GM19238 (cell line): ENCODE data around the gene KCNIP2.

Source experiments
- DNase-seq: peaks from one replicate; pipeline ENCODE4 v3.0.0; 2011; ENCODE audit warnings: low spot score; ENCODE audit not compliant: insufficient read length

Gene KCNIP2

DNA sequence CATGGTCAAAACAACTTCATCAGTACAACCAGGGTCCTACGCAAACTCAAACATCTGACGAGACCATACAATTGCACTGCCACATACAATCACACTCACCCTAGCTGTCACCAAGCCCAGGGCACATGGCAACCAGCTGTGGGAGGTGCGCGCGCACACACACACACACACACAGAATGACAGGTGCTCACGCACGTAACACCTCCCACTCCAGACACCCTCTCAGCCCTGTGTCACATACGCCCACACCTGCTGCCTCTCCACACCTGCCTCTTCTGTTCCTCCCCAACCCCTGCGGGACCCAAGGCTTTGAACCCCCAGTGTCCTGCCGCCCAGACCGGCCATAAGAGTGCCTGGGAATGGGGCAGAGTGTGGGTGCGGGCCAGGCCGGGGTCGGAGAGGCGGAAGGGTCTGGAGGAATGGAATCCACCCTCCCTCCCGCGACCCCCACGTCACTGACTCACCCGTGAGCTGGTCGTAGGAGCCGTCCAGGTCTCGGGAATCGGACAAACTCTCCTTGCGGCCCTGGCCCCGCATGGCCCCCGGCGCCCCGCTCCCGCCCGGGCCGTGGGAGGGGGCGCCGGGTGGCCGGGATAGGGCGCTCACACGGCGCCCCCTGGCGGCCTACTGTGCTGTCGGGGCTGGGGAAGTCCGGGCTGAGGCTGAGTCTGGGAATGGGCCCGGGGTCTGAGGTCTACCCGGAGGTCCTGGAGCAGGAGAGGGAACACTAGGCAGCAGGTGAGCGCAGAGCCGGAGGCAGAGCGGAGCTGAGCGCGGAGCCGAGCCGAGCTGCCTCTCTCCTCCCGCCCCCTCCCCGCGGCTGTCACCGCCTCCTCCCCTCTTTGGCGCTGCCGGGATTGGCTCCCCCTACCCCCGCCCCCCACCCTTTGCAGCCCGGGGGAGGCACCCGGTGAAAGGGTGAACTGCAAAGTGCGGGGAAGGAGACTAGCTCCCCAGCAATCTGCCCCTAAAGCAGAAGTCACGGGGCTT lies at the start of gene KCNIP2:
KCNIP2 (minus strand) TSS at position 769 of the 990 bp plus-strand sequence; CDS start at position 537, 232 bp downstream.
- peak; percentile 57 for DNase-seq

DNA sequence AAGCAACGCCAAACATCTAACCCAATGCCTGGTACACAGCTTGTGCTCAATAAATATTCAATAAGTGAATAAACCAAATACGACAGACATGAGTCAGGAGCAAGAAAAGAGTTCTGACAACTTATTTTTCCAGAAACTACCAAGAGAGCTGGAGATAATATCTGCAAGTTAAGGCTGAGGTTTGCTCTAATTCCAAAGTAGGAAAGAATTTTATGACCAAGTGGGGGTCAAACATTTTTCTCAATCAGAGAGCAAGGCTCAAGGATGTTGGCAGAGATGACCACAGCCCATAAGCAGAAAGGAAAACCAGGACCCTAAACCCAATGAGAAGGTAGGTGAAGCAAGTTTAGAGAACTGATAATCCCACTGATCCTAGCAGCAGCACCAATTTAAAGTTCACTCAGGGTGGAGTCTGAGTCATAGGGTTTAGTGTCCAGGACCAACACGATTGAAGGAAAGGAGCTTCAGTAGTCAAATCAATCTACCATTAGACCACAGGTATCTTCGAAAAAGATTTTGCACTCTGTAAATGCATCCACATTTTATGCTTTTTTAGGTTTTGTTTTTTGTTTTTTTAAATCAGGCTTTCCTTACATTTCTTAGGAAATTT lies 49.3 kb upstream of the KCNIP2 start:
- DNase-seq, result no peak

DNA sequence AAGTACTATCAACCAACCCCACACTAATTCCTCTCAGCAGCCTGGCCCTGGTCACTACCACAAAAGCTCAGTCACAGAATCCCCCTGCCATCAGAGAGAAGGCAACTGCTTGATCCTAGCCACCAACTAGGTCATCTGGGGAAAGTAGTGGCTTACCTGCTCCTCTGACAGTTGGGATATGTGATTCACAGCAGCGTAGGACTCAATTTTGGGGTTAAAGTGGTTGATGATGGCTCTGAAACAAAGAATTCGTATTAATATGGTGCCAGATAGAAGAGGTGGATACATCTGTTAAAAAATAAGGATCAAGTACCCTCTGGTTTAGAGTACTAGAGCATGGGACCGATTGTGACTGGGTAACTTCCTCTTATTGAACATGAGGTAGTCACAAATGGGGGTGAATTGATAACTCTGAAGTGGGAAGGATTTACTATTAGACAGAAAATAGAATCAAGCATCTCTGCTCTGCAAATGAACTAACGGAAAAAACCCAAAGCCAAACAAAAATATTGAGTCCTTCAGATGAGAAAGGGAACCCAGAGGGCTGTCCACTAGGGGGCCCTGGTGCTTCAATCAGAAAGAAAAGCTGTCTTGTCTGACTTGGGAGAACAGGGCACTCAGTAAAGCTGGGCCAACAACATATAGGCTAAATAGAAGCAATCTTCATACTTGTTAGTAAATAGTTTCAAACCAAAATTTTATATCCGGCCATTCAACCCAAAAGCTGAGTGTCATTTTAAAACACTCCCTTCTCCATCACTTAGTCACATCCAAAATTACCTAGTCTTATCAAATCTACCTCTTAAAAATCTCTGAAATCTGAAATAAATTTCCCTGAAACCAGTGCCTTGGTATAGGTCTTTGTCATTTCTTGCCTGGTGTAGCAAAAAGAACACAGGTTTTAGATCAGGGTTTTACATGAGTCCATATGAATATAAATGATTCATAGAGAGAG lies 45.9 kb upstream of the KCNIP2 start:
- peak; percentile 53 for DNase-seq

DNA sequence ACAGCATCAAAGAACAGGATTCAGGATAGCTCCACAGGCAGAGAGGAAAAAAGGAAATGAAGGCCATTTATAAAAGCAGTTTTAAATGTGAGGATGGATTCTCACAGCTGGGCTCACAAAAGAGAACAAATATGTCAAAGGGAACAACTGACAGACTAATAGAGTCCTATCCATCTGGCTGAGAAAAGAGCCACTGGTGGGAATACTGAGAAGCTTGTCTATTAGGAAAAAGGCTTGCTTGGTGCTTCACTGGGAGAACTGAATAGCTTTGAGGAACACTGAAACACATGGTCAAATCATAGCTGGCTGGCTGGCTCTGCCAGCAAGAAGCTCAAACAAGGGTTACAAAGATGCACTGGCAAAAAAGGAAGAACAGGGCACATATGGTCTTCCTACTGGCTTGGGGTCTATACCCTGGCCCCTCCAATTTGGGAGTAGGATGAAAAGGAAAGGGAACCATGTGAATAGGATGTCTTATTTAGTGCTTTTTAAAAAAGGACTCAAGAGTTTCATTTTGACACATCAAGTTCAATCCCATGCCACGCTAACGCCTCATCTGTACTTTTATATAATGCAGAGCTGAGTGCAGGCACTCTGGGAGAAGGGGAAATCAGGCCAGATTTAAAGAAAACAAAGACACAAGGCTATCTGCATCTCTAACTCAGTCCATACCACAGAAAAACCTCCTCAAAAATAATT lies 44.8 kb upstream of the KCNIP2 start:
- DNase-seq, result no peak

DNA sequence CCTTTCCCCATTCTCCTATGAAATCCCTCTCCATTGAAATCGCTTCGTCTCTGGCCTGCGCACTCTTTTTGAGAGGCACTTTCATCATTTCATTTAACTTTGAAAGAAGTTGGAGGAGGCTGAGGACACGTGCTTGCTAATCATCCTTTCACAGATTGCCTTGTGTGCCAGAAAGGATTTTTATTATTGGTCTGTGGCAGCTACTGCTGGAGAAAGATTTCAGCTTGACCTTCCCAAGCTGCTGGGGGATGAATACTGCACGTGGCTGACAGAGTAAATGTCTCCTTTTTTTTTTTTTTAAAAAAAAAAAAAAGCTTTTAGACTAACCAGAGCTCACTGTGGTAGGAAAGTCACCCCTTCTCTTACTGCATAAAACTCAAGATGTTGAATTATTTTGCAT lies 44.2 kb upstream of the KCNIP2 start:
- no peak for DNase-seq

DNA sequence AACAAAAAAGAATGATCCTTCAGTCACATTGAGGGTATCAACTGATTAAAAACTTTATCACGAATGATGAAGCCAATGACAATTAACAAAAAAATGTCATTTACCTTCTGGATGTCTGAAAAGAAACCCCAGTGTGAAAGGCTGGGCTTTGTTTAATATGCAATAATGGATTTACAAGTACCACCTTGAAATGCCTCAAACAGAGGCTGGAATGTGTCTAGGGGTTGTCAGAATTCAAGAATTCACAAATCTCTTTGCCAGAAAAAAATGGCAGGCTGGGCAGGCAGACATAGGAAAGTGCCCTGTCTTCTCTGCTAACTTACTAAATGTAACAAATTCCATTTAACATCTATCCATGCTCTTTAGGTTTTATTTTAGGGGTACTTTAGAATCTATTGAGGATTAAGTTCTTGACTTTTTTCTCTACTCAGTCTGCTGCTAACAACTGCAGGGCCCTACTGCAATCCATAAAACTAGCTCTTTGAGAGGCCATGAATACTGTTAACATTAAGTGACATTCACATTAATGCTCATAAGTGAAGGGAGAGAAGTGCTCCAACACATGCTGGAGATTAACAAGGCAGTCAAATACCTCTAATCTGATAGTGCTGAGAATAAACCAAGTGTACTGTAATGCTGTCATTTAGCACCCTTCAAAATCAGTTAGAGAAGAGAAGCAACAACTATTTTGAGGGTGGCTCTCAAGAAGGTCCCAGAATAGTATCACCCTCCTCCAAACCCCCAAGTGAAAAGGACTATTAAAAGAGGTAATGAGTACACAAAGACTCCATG lies 43.1 kb upstream of the KCNIP2 start:
- DNase-seq, result no peak

DNA sequence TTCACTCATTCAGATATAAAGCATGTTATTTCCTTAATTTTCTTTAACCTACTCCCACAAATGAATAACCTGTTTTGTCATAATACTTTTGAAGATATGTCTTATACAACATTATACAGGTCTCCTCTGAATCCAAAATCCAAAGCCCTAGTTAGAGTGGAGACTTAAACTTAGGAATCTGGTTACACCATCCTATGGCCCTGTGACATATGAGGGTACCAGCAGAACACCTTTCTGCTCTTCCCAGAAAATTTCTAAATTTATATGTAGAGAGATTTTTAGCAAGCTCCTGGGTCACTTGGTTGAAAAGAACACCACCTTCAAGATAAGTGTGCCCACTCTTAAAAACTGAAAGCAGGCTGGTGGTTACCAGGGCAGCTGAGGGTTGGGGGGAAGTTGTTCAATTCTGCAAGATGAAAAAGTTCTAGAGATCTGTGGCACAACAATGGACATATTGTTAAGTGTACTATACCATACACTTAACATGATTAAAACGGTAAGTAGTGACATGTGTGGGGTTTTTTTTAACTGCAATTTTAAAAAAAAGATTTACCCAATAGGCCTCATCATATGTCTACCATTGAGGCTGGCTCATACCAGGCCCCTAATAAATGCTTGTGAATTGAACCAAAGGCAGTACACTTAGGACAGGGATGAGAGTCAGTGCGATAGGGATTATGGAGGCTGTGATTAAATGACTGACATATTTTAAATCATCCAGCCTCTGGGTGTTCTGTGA lies 37.6 kb upstream of the KCNIP2 start:
- no peak for DNase-seq

DNA sequence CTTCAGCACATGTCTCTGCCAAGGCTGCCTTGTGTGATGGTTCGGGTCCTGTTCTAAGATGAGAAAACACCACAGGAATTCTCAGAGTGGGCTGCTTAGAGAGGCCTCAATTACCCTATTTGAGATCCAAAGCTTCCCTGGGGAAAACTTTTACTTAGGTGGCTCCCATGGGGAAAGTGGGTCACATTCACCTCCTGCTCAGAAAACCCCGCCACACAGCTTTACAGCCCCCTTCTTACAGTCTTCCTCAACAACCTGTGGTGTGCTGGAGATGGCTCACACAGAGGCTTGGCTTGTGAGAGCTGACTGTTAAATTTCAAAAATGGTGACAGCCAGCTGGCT lies 36.6 kb upstream of the KCNIP2 start:
- DNase-seq, result no peak

DNA sequence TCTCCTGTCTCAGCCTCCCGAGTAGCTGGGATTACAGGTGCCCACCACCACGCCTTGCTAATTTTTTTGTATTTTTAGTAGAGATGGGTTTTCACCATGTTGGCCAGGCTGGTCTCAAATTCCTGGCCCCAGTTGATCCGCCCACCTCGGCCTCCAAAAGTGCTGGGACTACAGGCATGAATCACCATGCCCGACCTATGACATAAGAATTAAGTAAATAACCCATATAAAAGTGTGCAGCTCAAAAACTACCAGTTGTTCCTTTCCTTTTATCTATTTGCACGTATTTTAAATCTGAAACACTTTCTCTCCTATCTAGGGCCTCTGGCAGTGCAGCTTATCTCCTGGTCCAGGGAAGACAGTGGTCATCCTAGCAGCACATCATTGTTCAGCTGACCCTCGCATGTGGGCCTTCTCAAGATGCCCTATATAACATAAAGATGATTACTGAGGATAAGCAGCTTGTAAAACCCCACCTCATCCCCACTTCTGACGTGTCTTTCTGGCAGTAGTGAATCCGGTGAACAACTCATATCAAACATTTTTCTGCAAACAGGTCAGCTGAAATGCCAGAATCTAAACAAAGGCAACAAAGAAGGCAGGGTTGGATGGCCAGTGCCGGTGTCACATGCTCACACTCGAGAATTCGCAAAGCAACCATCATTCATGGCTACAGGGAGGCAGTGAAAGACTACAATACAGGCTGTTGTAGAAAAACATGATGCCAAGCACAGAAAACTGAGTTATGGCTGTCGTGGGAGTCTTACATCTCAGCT lies 36.0 kb upstream of the KCNIP2 start:
- DNase-seq, result no peak

DNA sequence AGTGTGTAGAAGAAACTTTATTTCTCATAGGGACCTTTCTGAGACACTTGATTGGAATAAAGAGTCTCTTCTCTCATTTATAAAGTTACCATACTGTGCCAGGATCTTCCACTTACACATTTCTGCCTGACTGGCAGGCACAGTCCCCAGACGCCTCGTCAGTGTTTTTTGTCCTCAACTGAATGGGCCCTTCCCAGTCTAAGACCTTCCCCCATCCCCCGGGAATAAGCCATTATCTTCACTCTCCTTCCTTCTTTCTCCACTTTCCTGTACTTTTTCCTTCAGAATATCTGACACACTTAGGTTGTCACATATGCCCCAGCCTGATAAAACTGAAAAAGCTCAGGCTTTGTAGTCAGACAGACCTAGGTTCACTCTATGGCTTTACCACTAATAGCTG lies 35.3 kb upstream of the KCNIP2 start:
- no peak for DNase-seq

DNA sequence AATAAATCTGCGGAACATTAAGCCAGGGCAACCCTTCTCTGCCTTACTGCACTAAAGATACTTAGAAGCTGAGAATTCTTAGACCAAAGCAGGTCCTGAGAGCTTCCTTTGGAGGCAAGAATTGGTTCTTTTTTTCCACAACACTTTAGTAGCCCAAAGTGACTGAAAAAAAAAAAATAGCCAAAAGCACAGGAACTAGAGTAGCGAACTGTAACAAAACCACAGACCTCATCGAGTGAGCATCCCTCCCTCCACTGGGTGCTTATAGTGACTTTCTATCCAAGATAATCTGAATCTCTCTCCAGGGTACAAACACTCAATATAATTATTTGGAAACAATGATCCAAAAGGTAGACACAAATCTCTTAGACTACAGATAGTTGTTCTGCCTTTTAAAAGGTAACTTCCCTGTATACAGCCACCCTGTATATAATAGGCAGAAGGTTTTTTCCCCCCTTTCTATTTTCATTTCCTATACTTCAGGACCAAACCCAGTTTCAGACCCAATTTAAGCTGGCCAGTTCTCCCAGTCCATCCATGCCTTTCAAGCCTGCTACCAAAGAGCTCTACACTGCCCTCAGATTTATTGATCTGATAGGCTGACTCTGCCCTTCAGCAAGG lies 31.6 kb upstream of the KCNIP2 start:
- DNase-seq, result no peak

DNA sequence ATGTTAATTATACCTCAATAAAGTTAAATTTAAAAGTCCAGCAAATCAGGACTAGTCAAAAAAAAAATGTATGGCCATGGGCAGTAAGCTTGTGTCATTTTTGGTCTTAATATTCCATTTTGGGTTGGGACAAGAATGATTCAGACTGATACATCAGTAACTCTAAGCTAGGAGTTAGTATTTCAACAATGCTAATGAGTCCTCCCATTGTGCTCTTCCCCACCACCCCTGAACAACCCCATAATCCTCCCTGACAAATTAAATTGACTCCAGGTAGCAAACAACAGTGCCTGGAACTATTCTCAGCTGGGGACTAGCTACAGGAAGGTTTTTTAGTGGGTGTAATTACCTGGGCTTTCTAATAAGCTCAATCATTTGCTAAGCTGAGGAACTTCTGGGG lies 30.7 kb upstream of the KCNIP2 start:
- no peak for DNase-seq

DNA sequence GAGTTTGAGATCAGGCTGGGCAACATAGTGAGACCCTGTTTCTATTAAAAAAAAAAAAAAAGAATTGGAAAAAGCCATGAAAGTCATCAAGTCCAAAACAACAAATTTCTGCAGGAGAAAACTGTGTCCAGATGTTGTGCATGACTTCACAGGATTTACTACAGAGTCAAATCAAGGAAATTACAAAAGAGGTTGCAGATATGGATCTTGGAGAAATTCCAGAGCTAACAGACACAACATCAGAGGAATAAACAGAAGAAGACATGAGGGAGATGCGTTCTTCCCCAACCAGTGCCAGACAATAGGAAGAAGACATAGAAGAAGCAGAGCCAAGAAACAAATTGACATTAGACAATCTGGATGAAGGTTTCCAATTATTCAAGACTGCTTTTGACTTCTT lies 24.3 kb upstream of the KCNIP2 start:
- DNase-seq, result no peak

DNA sequence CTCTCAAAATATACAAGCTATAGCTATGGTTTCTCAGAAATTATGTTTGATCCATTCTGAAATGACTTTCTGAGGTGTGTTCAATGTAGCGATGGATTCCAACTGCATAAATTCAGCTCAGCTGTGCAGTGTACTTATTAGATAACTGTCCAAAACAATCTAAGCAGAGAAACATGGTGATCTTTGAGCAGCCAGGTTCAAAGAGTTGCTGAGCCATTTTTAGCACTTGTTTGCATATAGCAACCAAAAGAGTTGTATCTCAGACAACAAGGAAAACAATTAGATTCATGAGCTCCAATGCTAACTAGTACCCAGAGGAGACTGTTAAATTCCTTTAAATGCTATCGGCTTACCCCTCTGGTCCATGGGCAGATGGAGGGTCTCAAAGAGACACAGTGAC lies 15.9 kb upstream of the KCNIP2 start:
- DNase-seq, result no peak

DNA sequence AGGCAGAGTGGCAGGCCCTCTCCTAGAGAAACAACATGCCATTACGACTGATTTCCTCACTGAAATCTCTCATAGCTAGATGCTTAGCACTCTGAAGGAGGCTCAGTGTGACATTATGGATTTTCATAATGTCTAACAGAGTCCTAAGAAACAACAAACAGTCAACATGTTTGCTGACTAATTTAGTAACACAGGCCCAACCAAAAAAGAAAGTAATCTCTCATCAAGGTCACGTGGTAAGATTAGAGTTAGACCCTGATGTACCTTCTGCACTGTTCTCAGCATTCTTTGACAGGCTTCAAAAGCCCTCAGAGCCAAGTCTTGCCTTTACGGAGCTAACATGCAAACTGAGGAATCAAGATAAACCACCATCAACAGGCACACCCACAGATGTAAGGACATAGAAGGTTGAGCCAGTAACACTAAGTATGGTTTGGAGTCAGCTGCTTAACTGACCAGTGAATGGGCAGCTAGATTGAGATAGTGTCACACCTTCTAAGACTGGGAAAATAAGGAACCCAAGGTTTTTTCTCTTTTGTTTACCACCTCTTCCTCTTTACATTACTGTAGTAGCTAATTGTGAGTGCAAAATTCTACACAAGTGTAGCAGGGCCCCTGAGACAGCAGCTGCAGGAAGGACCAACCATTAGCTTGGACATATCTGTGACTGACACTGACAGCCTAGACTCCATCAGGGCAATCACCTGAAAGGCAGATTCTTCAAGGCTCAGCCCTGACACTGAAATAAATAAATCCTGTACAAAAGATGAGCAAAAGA lies 15.3 kb upstream of the KCNIP2 start:
- DNase-seq, result no peak

DNA sequence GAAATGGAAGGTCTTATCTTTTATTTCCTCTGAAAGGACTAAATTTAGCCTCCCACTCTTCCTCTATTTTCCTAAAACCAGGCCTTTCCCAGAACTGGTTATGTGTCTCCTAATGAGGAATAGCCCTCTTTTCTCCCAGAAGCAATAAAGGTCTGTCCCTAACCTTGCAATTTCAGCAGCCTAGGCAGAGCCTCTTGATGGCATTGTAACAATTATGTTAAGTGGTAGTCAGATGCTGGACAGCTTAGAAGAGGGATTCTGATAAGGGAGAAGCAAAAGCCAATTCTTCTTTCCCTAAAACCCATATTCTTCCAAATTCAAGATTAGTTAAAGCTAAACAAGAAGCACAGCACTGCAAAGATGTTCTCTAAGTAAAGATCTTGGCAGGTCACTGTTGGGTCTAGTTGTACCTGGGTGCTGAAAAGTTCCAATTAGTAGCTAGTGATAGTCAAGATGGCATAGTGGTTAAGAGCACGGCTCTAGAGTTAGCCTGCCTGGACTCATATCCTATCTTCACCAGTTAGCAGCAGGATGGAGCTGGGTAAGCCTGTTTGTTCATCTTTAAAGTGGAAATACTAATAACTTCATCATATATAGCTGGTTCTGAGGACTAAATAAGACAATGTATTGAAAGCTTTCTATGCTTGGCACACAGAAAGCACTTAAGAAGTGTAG lies 14.3 kb upstream of the KCNIP2 start:
- DNase-seq, result no peak

DNA sequence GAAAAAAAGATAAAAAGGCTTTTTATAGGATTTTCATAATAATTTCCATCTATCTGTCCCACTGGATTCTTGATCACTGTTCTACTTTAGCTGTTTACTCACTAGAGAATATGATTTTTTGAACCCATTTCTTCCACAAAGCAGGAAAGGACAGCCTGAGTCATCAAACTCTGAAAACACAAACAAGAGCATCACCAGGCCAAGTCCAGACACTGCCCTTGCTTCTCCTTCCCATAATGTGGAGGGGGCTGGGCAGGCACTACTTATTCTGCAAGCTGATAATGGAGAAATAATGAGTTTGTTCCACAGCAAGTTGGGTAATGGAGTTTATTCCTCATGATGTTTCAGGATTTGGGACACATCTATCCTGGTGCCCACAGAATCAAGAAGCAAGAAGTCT lies 13.0 kb upstream of the KCNIP2 start:
- DNase-seq, result no peak
